A204.1 (cell line): ENCODE measurements around the gene MAP3K12.
"Not testable (repeated sequence)": the region's sequence is repeated elsewhere in the genome, so short reads cannot be mapped to it uniquely, and the experiment has no call there.

Source experiments
- FAIRE-seq: peaks from 2 replicates; lab custom pipeline; 2012; peaks lifted over from hg19 to GRCh38; lab: Jason Lieb, UNC

The MAP3K12 gene

GRCh38 chr12:53466640-53467039 is 32.6 kb downstream of the MAP3K12 start:
- FAIRE-seq = no peak

- no peak for FAIRE-seq
These were observed 33.6 kb downstream of the MAP3K12 start for GRCh38 chr12:53465679-53466078.

GRCh38 chr12:53464685-53465418 is 34.4 kb downstream of the MAP3K12 start:
- FAIRE-seq = no peak

GRCh38 chr12:53463802-53464560 is 35.3 kb downstream of the MAP3K12 start:
- FAIRE-seq = no peak

DNA sequence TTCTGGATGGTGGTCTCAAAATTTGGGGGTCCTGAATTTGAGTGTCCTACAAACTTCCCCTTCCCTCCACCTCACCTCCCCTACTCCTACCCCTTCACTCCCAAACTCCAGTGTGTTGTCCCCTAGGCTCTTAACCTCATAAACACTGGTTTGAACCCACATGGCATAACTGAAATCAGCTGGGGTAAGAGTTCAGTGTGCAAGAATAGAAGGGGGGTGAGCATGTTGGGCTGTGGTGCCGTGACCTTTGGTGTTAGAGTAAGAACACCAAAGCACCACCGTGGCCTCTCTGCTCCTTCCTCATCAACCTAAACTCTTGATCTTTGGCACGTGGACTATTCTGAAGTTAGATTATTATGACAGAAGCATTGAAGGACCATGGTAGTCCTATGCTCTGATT is 36.3 kb downstream of the MAP3K12 start:
- no peak for FAIRE-seq

- no peak for FAIRE-seq
These were observed 37.7 kb downstream of the MAP3K12 start for GRCh38 chr12:53461591-53461990.

- FAIRE-seq = no peak
These were observed 38.2 kb downstream of the MAP3K12 start for GRCh38 chr12:53461059-53461458.

DNA sequence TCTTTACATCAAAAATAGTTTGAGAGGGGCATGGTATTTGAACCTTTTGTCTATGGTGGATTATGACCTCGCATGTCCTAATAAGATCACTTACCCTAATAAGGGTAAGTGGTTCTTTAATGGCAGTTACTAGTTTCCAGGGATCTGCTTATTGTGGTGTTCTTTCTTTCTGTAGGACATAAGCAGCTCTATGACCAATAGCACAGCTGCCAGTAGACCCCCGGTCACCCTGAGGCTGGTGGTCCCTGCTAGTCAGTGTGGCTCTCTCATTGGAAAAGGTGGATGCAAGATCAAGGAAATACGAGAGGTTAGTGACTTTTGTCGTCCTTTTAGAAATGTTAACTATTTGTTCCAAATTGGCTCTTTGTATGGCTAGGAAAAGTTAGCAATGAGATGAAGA is 40.2 kb downstream of the MAP3K12 start:
- FAIRE-seq = no peak

DNA sequence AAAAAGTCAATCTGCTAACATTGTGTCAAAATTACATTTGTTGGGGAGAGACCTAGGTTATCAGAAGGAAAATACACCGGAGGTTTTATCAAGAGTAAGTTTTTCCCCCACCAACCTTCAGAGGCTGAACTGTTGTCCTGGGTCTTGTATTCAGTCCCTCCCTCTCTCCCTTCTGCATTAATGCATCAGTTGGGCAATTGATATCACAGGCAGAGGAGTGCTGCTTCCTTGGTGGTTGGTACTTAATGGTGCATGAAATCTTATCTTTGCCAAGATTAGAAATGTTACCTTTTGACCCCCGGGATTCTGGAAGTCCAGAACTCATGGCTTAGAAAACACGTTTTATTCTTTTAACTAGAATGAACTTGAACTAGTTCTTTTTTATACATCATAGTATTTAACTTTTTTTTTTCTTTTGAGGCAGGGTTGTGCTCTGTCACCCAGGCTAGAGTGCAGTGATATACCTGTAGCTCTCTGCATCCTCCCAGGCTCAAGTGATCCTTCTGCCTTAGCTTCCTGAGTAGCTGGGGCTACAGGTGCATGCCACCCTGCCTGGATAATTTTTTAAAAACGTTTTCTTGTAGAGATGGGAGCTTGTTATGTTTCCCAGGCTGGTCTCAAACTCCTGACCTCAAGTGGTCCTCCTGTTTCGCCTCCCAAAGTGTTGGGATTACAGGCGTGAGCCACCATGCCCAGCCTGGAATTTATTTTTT is 42.4 kb downstream of the MAP3K12 start:
- no peak for FAIRE-seq

DNA sequence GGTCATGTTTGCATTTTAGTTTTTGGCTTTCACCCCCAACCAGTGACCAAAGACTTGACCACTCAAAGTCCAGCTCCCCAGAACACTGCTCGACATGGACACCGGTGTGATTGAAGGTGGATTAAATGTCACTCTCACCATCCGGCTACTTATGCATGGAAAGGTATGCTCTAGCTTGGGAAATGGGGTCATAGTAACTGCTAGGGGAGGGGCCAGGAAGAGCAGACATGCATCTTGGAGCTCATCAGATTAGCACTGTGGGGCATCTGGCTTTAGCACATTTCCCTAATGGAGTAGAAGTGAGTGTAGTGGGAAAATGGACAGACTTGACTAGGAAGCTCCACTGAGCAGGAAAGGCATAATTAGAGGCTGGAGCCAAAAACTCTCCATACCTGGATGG is 44.6 kb downstream of the MAP3K12 start:
- FAIRE-seq = no peak

GRCh38 chr12:53453953-53454640 is 45.2 kb downstream of the MAP3K12 start:
- no peak for FAIRE-seq

GRCh38 chr12:53452159-53453077 is 46.8 kb downstream of the MAP3K12 start:
- FAIRE-seq = no peak

DNA sequence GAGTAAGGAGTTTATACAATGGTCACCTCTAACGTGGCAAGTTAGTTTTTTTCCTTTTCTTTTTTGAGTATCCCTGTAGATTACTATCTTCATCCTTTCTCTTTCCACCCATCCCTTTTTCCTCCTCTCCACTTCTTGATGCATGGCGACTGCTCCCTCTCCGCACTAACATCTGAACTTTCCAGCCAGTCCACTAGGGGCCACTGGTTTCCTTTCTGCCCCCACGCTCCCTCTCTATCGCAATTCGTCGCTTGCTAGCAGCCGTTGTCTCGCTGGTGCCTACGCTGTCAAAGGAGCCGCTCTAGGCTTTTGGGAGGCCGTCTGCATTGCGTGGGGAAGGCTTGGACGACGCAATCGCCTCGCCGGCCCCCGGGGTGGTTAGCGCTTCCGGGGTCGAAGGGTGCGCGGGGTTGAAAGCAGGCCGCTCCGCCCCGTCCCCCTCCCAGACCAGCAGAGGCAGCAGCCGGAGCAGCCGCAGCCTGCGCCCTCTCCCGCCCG is 47.5 kb downstream of the MAP3K12 start, which contains the start of gene PCBP2:
Gene PCBP2 (plus strand): TSS at position 442 of the 498 bp plus-strand sequence. CDS start 2,699 bp downstream, outside the sequence.
- peak; percentile 95 for FAIRE-seq

DNA sequence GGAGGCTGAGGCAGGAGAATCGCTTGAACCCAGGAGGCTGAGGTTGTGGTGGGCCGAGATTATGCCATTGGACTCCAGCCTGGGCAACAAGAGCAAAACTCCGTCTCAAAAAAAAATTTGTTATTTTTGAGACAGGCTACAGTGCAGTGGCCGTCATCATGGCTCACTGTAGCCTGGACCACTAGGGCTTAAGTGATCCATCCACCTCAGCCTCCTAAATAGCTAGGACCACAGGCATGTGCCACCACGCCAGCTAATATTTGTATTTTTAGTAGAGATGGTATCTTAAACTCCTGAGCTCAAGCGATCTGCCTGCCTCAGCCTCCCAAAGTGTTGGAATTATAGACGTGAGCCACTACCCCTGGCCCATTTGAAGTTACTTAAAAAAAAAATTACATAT is 48.3 kb downstream of the MAP3K12 start:
- FAIRE-seq = no peak

- not testable (repeated sequence) for FAIRE-seq
These were observed 54.5 kb downstream of the MAP3K12 start for GRCh38 chr12:53444593-53445325.

DNA sequence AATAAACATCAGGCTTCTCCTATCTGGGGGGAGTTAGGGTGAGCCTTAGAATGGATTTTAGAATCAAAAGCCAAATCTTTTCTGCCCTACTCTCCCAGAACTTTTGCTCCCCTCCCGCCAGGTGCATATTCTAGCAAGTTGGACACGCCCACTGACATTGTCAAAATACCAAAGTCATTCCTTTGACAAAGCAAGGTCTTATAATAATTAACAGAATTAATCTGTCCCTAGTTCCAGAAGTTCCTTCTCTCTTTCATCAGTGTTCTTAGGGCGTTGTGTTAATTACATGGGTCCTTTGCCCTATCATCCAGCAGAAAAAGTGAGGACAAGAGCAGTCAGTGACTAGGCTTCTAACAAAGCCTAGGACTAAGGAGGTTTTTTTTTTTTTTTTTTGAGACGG is 55.3 kb downstream of the MAP3K12 start:
- no peak for FAIRE-seq

- FAIRE-seq = peak; percentile 95
These were observed 58.0 kb downstream of the MAP3K12 start, which contains the start of gene PRR13 for GRCh38 chr12:53441040-53441833. PRR13 (plus strand) TSS chr12:53441734; CDS start chr12:53442715, 981 bp downstream.

DNA sequence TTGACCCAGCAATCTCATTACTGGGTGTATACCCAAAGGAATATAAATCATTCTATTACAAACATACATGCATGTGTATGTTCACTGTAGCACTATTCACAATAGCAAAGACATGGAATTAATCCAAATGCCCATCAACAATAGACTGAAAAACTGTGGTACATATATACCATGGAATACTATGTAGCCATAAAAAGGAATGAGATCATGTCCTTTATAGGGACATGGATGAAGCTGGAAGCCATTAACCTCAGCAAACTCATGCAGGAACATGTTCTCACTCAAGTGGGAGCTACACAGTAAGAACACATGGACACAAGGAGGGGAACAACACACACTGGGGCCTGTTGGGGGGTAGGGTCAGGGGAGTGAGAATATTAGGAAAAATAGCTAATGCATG is 59.7 kb downstream of the MAP3K12 start:
- FAIRE-seq = not testable (repeated sequence)

- not testable (repeated sequence) for FAIRE-seq
These were observed 63.9 kb downstream of the MAP3K12 start for GRCh38 chr12:53435326-53435725.
